Measurements from ENCODE around the gene CAPRIN1. TPM values are rescaled to one million over a fixed set of nuclear protein-coding genes. Genes with fewer than 3 reads are reported as not detected.

The CAPRIN1 gene
- total and polyA plus RNA-seq, 10 of the 15 experiments (the other 5 are each of a cell fraction or from before 2014, with no cell fraction given) = 50.4 to 228 (median 191) TPM

- TF ChIP-seq BCLAF1 (IDR thresholded peaks at IDR 0.05) = no peak
Observed at GRCh38 chr11:34128824-34129223, 77.3 kb downstream of the CAPRIN1 start (continued).

DNA sequence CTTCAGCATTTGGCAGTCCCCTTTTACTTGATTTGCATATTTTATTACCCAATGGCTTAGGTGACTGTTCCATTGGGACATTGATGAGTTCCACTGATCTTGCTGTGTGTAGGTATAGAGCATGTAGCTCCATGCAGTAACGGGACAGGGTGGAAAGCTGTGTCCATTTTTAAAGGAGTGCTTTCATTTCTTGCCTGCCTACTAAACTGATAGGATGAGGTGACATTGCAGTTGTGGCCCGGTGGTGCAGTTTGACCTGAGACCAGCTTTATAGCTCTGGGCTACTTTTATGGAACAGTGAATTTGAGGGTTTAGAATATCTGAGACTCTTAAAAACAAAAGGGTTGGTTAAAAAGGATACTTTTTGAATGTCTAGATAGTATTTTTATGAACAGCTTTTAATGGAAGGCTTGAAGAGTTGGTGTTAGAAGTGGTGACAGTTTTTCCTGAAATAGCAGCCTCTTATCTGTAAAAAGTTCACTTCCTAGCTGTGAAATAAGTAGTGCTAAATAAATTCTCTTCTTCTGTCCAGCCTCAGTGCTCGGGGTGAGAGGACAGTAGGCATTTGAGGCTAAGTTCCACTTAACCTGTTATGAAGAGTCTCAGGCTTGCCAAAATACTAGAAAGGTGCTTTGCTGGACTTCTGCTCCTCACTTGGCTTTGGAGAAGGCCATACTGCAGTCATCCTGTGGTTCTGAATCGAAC lies 80.9 kb downstream of the CAPRIN1 start:
- POLR2A ChIA-PET = interaction anchor here (0.9 to 1.0 kb wide), 2 partner anchors 13 to 21 kb away, joined by 3 to 5 read pairs; no protein-coding TSS in a partner anchor
- H4K20me1 ChIP-seq (ENCODE audit: control insufficient read depth, insufficient read depth) = no peaks in the 10 kb centered on the region
- peaks cover 31 to 49% of the 10 kb centered on the region in 2 experiments for H3K36me3 ChIP-seq (ENCODE audit: control insufficient read depth in 2 of 2, insufficient read depth in 2 of 2, low read length in 1 of 2)
- DNase-seq (ENCODE audit: low read depth, low spot score) (no peak), ATAC-seq (no peak), FAIRE-seq (no peak)
- no TSS peak for BruUV-seq (replicated peaks)
- H3K4me2 ChIP-seq (ENCODE audit: control insufficient read depth, insufficient read depth) = no peak overlapping the region
- SMC1A ChIA-PET (ENCODE audit: uncharacterized antibody, unreplicated experiment) = interaction anchor here (0.6 to 1.6 kb wide), 2 partner anchors 14 to 40 kb away, joined by 3 read pairs; no protein-coding TSS in a partner anchor
- H2AFZ ChIP-seq (ENCODE audit: control insufficient read depth, low read depth, low read length) = no peak overlapping the region
- CTCF ChIA-PET = interaction anchor here (1.1 to 1.7 kb wide), 2 partner anchors 135 kb away, joined by 4 to 5 read pairs; no protein-coding TSS in a partner anchor
- intact Hi-C loops (cut with micrococcal nuclease; ENCODE audit: unreplicated experiment) (no loop called here), in situ Hi-C loops (cut with MboI) (no loop called here)
- H3K27ac ChIP-seq (ENCODE audit: control insufficient read depth, insufficient read depth) = no peak overlapping the region
- H3K9me3 ChIP-seq (replicated peaks; ENCODE audit: control insufficient read depth, insufficient read depth, low read length) = no peaks in the 10 kb centered on the region
- H3K4me1 ChIP-seq (ENCODE audit: control insufficient read depth, insufficient read depth, low read length) = peaks cover 9% of the 10 kb centered on the region
- no peaks in the 10 kb centered on the region for H3K27me3 ChIP-seq (replicated peaks in 1 of 2; ENCODE audit: control insufficient read depth in 2 of 2, insufficient read depth in 2 of 2, low read length in 1 of 2)
- TF ChIP-seq EP300 (IDR thresholded peaks at IDR 0.05; ENCODE audit: borderline replicate concordance in 1 of 2, control insufficient read depth in 1 of 2, low read depth in 2 of 2, low read length in 2 of 2) = no peak
- no peak for TF ChIP-seq ZNF687 (IDR thresholded peaks at IDR 0.05)
- 99% methylated on average over 4 of the region's 4 CpGs for WGBS (ENCODE audit: insufficient coverage, insufficient replicate concordance, low lambda C conversion rate, missing lambda C conversion rate)
- H3K9ac ChIP-seq (ENCODE audit: control insufficient read depth, insufficient read depth, low read length) = no peak overlapping the region
- no peak overlapping the region for H3K4me3 ChIP-seq
- H3K79me2 ChIP-seq (ENCODE audit: control insufficient read depth, insufficient read depth, low read length) = no peaks in the 10 kb centered on the region
- RAD21 ChIA-PET (ENCODE audit: unreplicated experiment) = interaction anchor here (0.9 to 1.5 kb wide), 3 partner anchors 12 to 135 kb away, joined by 3 to 4 read pairs (median 4); partner anchors contain the start of gene CAPRIN1

Data from GM12878 (cell line).